ENCODE data around the gene RFPL3. TPM values are rescaled to one million over a fixed set of nuclear protein-coding genes. Genes with fewer than 3 reads are reported as not detected.

RFPL3 gene
- total and polyA plus RNA-seq, 7 donors = not detected

DNA sequence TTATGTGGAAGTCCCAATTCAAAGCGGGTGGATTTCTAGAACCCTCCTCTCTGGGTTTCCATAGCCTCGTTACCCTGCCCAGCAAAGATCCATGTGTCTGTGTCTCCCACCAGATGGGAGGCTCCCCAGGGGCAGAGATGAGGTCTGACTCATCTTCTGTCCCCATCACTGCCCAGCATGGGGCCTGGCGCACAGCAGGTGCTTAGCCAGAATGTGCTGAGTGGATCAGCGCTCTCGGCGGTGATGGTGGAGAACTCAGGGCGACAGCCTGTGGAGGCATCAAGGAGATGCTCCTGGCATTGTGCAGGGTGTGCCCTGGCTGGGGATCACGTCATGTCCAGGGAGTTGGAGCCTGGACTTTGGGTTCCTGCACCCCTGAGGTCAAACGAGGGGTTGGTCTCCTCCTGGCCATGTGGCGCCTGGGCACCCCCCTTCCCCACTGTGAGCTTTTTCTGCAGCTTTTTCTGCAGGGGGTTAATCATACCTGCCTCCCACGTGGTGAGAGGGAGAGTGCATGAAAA is 46.1 kb upstream of the RFPL3 start:
- Histone ChIP-seq H3K4me1 (no peaks in the 10 kb centered on the region), H3K27me3 (ENCODE audit: insufficient read depth in 3 of 3, low read length in 2 of 3) (peaks cover 0 to 11% (median 2%) of the 10 kb centered on the region in 3 donors), H3K36me3 (ENCODE audit: insufficient read depth in 1 of 2, low read depth in 1 of 2) (no peaks in the 10 kb centered on the region), H3K27ac (no peak overlapping the region), H3K4me3 (no peak overlapping the region), H3K9me3 (no peaks in the 10 kb centered on the region)
- intact Hi-C loops (cut with DNase I) = no loop called here
- DNase-seq (no peak), ATAC-seq (no peak)
- WGBS, 3 donors = 73 to 78% (median 77%) methylated on average over 11 of the region's 11 CpGs
- no peak for TF ChIP-seq CTCF (IDR thresholded peaks at IDR 0.05)

- Histone ChIP-seq H3K4me3 (no peak overlapping the region), H3K4me1 (no peaks in the 10 kb centered on the region), H3K36me3 (ENCODE audit: insufficient read depth in 1 of 2, low read depth in 1 of 2) (no peaks in the 10 kb centered on the region), H3K9me3 (no peaks in the 10 kb centered on the region), H3K27me3 (ENCODE audit: insufficient read depth in 3 of 3, low read length in 2 of 3) (peaks cover 0 to 4% (median 2%) of the 10 kb centered on the region in 3 donors), H3K27ac (no peak overlapping the region)
- WGBS, 3 donors = 77 to 80% (median 77%) methylated on average over 4 of the region's 4 CpGs
- intact Hi-C loops (cut with DNase I) = no loop called here
- DNase-seq = no peak
- no peak for ATAC-seq
- TF ChIP-seq CTCF (IDR thresholded peaks at IDR 0.05) = no peak
Observed at GRCh38 chr22:32312748-32313147, 44.9 kb upstream of the RFPL3 start.

GRCh38 chr22:32313532-32313931 is 44.1 kb upstream of the RFPL3 start:
- H3K27me3 ChIP-seq (ENCODE audit: insufficient read depth in 3 of 3, low read length in 2 of 3) = peaks cover 0 to 4% (median 2%) of the 10 kb centered on the region in 3 donors
- intact Hi-C loops (cut with DNase I) = no loop called here
- TF ChIP-seq CTCF (IDR thresholded peaks at IDR 0.05) = no peak
- H3K4me1 ChIP-seq = no peaks in the 10 kb centered on the region
- no peaks in the 10 kb centered on the region for H3K9me3 ChIP-seq
- ATAC-seq (no peak), DNase-seq (no peak)
- H3K36me3 ChIP-seq (ENCODE audit: insufficient read depth in 1 of 2, low read depth in 1 of 2) = no peaks in the 10 kb centered on the region
- H3K4me3 ChIP-seq = no peak overlapping the region
- H3K27ac ChIP-seq = no peak overlapping the region

DNA sequence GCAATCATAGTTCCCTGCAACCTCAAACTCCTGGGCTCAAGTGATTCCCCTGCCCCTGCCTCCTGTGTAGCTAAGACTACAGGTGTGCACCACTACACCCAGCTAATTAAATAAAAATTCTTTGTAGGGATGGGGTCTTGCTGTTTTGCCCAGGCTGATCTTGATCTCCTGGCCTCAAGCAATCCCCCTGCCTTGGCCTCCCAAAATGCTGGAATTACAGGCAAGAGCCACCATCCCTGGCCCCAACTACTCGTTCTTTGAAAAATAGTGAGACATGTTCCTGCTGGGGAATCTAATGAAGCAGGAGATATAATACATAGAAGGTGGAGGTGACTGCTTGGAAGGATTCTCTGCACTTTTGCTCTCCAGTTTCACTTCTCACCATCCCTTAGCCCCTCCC is 40.1 kb upstream of the RFPL3 start:
- DNase-seq = no peak
- Histone ChIP-seq H3K9me3 (no peaks in the 10 kb centered on the region), H3K27ac (no peak overlapping the region), H3K4me1 (no peaks in the 10 kb centered on the region), H3K27me3 (ENCODE audit: insufficient read depth in 3 of 3, low read length in 2 of 3) (no peaks in the 10 kb centered on the region), H3K36me3 (ENCODE audit: insufficient read depth in 1 of 2, low read depth in 1 of 2) (no peaks in the 10 kb centered on the region), H3K4me3 (no peak overlapping the region)
- WGBS, 3 donors = 0 to 65% (median 31%) methylated on average over 1 of the region's 1 CpG
- ATAC-seq = no peak
- intact Hi-C loops (cut with DNase I) = no loop called here
- TF ChIP-seq CTCF (IDR thresholded peaks at IDR 0.05) = no peak

- ATAC-seq = no peak
- no peak overlapping the region for H3K27ac ChIP-seq
- 23 to 38% (median 24%) methylated on average over 1 of the region's 1 CpG for WGBS, 3 donors
- TF ChIP-seq CTCF (IDR thresholded peaks at IDR 0.05) = no peak
- no peaks in the 10 kb centered on the region for H3K36me3 ChIP-seq (ENCODE audit: insufficient read depth in 1 of 2, low read depth in 1 of 2)
- no peaks in the 10 kb centered on the region for H3K9me3 ChIP-seq
- intact Hi-C loops (cut with DNase I) = no loop called here
- no peaks in the 10 kb centered on the region for H3K4me1 ChIP-seq
- no peak overlapping the region for H3K4me3 ChIP-seq
- no peak for DNase-seq
- no peaks in the 10 kb centered on the region for H3K27me3 ChIP-seq (ENCODE audit: insufficient read depth in 3 of 3, low read length in 2 of 3)
Observed at GRCh38 chr22:32318361-32318760, 39.3 kb upstream of the RFPL3 start.
